Naive thymus-derived CD4-positive, alpha-beta T cell (primary cell): ENCODE results near the gene TMEM234. TPM values are rescaled to one million over a fixed set of nuclear protein-coding genes. Genes with fewer than 3 reads are reported as not detected.
A peak's percentile ranks its signal among the peaks of the same experiment; 100 is the strongest.

Source experiments
- ATAC-seq: fragments of 150-1000 bp; cut with Tn5 transposase; 2 replicates; pipeline ENCODE4 v1.10.0; 2021; ENCODE audit warnings: mild to moderate bottlenecking, moderate library complexity
- CTCF ChIA-PET: fragments of 350-600 bp; sonication (Branson Sonifier 250); formaldehyde crosslinking; loops from one replicate; lab custom pipeline; 2021; ENCODE audit warnings: antibody characterized with exemption; lab: Charles Lee
- POLR2A ChIA-PET: fragments of 350-600 bp; sonication (Branson Sonifier 250); formaldehyde crosslinking; loops from one replicate; lab custom pipeline; 2021; ENCODE audit warnings: antibody characterized with exemption, inconsistent platforms; lab: Charles Lee
- DNase-seq, 9 donors: peaks; one replicate each; pipeline versions ENCODE4 v3.0.0 to v3.0.0-alpha.2; 2020 to 2022; ENCODE audit warnings: mixed read lengths in 1 of 9
- H3K27ac ChIP-seq: one replicate; pipeline ENCODE4 v1.7.0; 2013; ENCODE audit warnings: mild to moderate bottlenecking, low read depth, low read length, moderate library complexity
- H3K27me3 ChIP-seq, 2 donors: one replicate each; pipeline ENCODE4 v1.7.0; 2013; ENCODE audit warnings: low read length in 2 of 2, mild to moderate bottlenecking in 2 of 2, moderate library complexity in 2 of 2; ENCODE audit not compliant: control insufficient read depth in 2 of 2, insufficient read depth in 2 of 2
- H3K36me3 ChIP-seq, 3 experiments: 1 replicate in 2 of 3; 2 replicates in 1 of 3; pipeline ENCODE4 v1.7.0; 2013; ENCODE audit warnings: low read length in 3 of 3, mild to moderate bottlenecking in 3 of 3, moderate library complexity in 1 of 3; ENCODE audit not compliant: insufficient read depth in 3 of 3, control insufficient read depth in 2 of 3
- H3K4me1 ChIP-seq, 2 donors: one replicate each; pipeline ENCODE4 v1.7.0; 2013; ENCODE audit warnings: low read length in 2 of 2, mild to moderate bottlenecking in 2 of 2, moderate library complexity in 1 of 2; ENCODE audit not compliant: control insufficient read depth in 2 of 2, insufficient read depth in 2 of 2
- H3K4me3 ChIP-seq: 2 replicates; pipeline ENCODE4 v1.7.0; 2013; ENCODE audit warnings: mild to moderate bottlenecking, low read length
- H3K9me3 ChIP-seq, 3 experiments: 1 replicate in 2 of 3; 2 replicates in 1 of 3; pipeline ENCODE4 v1.7.0; 2013; ENCODE audit warnings: low read length in 3 of 3; ENCODE audit not compliant: control insufficient read depth in 2 of 3
- H3K27ac Mint-ChIP-seq, 9 donors: one replicate each; pipeline ENCODE4 v1.8.0; 2020 to 2022; ENCODE audit warnings: mixed read lengths in 9 of 9, mild to moderate bottlenecking in 8 of 9, moderate library complexity in 5 of 9, inconsistent platforms in 2 of 9
- H3K27me3 Mint-ChIP-seq, 5 donors: one replicate each; pipeline ENCODE4 v1.8.0; 2021 to 2022; ENCODE audit warnings: mixed read lengths in 5 of 5, mild to moderate bottlenecking in 1 of 5
- H3K36me3 Mint-ChIP-seq, 5 donors: one replicate each; pipeline ENCODE4 v1.8.0; 2020 to 2022; ENCODE audit warnings: mixed read lengths in 5 of 5, mild to moderate bottlenecking in 3 of 5, inconsistent platforms in 1 of 5
- H3K4me1 Mint-ChIP-seq, 7 donors: one replicate each; pipeline ENCODE4 v1.8.0; 2020 to 2022; ENCODE audit warnings: mixed read lengths in 7 of 7, mild to moderate bottlenecking in 3 of 7, inconsistent platforms in 1 of 7
- H3K4me3 Mint-ChIP-seq, 10 donors: one replicate each; pipeline ENCODE4 v1.8.0; 2020 to 2022; ENCODE audit warnings: mild to moderate bottlenecking in 10 of 10, mixed read lengths in 10 of 10, moderate library complexity in 6 of 10, inconsistent platforms in 2 of 10
- H3K9me3 Mint-ChIP-seq, 11 donors: one replicate each; pipeline ENCODE4 v1.8.0; 2020 to 2022; ENCODE audit warnings: mixed read lengths in 11 of 11, mild to moderate bottlenecking in 4 of 11, inconsistent platforms in 1 of 11, moderate library complexity in 1 of 11
- intact Hi-C, 2 donors: fragments of 100-400 bp; cut with micrococcal nuclease; formaldehyde crosslinking; loops; one replicate each; pipeline ENCODE4 v1.15.1; 2023
- polyA plus RNA-seq, 2 donors: library from polyadenylated mRNA; unstranded; fragments of 300-500 nt; fragmentation: Illumina TruSeq; gene quantifications; one replicate each; pipeline ENCODE4 v1.2.3, GENCODE V29; 2021
- total RNA-seq, 6 experiments: library from RNA in 5 of 6; stranded (reverse) in 5 of 6; gene quantifications; 1 replicate in 5 of 6; 2 replicates in 1 of 6; pipeline ENCODE4 v1.2.3 and lab custom pipeline; 2021 to 2026

The TMEM234 gene
- total and polyA plus RNA-seq, 7 experiments from 2014 or later, result 5.9 to 29.6 (median 17.4) TPM

DNA sequence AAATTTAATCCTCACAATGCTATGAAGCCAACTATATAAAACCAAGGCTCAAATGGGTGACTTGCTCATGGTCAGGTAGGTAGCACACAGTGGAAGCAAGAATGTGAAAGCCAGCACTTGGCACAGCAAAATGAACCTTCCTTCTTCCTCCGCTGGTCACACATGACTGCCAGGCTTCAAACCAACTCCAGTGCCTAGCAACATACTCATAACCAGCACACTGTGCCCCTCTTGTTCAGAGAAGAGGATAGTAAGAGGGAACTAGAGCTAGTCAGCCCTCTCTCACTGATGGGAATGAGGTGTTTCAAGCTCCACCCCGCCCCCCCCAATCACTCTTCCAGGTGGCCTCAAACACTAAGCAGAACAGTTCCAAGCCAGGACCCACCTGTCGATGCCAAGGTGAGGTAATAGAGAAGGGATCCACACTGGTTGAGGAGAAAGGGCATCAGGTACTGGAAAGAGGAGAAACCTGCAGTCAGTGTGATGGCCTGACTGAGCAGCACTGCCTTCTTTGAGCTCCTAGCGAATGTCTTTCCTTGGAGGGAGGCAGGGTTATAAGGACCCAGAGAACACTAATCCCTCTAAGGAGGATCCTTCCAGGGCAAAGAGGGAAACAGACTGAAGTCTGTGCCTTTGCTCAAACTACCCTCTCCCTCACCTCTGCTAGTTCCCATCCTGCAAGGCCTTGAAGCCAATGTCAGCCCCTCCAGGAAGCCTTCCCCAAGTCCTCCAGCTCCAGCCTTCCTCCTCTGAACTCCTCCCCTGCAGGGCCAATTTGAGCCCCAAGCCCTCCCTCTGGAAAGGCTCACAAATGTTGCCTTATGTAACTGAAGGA, 1.2 kb downstream of the TMEM234 start:
- no peaks in the 10 kb centered on the region for H3K27me3 Mint-ChIP-seq
- peaks cover 23 to 32% of the 10 kb centered on the region in 2 donors for H3K4me1 ChIP-seq
- peaks cover 22 to 64% (median 45%) of the 10 kb centered on the region in 7 donors for H3K4me1 Mint-ChIP-seq
- DNase-seq, result no peak
- peaks cover 5 to 32% (median 11%) of the 10 kb centered on the region in 3 experiments for H3K36me3 ChIP-seq
- H3K9me3 ChIP-seq, result no peaks in the 10 kb centered on the region
- peak overlapping the region; percentile 99 for H3K4me3 ChIP-seq
- H3K4me3 Mint-ChIP-seq, result peak overlapping the region; percentile 90 to 98 (median 97)
- ChIA-PET CTCF (interaction anchor here (0.6 to 1.5 kb wide), 3 partner anchors 151 to 190 kb away, joined by 3 to 6 read pairs (median 4); no protein-coding TSS in a partner anchor), POLR2A (interaction anchor here (0.5 to 1.7 kb wide), 6 partner anchors 30 to 185 kb away, joined by 3 to 4 read pairs (median 3); partner anchors contain the start of genes HDAC1, LCK and MARCKSL1)
- H3K27ac Mint-ChIP-seq, result peak overlapping the region; percentile 94 to 99 (median 98)
- peaks cover 0 to 30% (median 11%) of the 10 kb centered on the region in 5 donors for H3K36me3 Mint-ChIP-seq
- no peaks in the 10 kb centered on the region for H3K27me3 ChIP-seq
- no peaks in the 10 kb centered on the region for H3K9me3 Mint-ChIP-seq
- intact Hi-C loops, result no loop called here
- no peak for ATAC-seq
- peak overlapping the region; percentile 99 for H3K27ac ChIP-seq

DNA sequence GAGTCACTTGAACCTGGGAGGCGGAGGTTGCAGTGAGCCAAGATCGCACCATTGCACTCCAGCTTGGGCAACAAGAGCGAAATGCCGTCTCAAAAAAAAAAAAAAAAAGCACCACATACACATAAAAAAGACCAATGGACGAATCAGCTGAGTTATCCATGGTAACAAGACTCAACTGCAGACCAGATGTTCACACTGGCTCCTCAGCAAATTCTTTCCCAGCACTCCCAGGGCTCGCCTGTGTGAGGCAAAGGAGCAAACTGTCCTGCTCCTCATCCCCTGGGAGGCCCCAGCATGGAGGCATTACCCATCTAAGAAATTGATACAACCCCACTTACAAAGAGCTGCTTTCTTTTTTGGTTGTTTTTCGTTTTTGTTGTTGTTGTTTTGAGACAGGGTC, 3.1 kb downstream of the TMEM234 start:
- ChIA-PET POLR2A (interaction anchor here (0.9 to 1.0 kb wide), 2 partner anchors 15 to 103 kb away, joined by 3 to 5 read pairs; no protein-coding TSS in a partner anchor), CTCF (interaction anchor here (0.6 kb wide), 1 partner anchor 83 kb away, joined by 5 read pairs; no protein-coding TSS in a partner anchor)
- Mint-ChIP-seq H3K4me1 (peaks cover 23 to 60% (median 45%) of the 10 kb centered on the region in 7 donors), H3K36me3 (peaks cover 0 to 22% (median 6%) of the 10 kb centered on the region in 5 donors), H3K27me3 (no peaks in the 10 kb centered on the region), H3K27ac (peak overlapping the region in 2 of 9 donors; percentile 31 to 62), H3K4me3 (peak overlapping the region in 1 of 10 donors; percentile 41), H3K9me3 (no peaks in the 10 kb centered on the region)
- Histone ChIP-seq H3K36me3 (peaks cover 0 to 26% (median 6%) of the 10 kb centered on the region in 3 experiments), H3K27ac (no peak overlapping the region), H3K27me3 (no peaks in the 10 kb centered on the region), H3K4me3 (no peak overlapping the region), H3K4me1 (peaks cover 21 to 34% of the 10 kb centered on the region in 2 donors), H3K9me3 (no peaks in the 10 kb centered on the region)
- DNase-seq (no peak), ATAC-seq (no peak)
- intact Hi-C loops, result no loop called here

DNA sequence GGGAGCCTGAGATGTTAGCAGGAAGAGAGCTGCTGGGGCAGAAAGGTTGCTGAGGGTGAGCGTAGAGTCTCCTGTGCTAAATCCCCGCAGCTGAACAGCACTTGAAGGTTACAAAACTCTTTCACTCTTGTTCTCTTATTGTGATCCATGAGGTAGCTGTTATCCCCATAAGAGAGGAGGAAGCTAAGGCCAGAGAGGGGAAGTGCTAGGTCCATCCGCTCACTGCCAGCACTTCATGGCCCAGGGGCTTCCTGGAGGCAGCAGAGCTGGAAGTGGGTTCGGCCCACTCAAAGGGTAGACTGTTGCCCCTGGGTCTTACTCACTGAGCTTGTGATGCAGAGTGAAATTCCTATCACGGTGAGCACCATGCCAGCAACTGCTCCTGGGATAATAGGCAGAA, 5.6 kb downstream of the TMEM234 start:
- Histone ChIP-seq H3K9me3 (no peaks in the 10 kb centered on the region), H3K27me3 (no peaks in the 10 kb centered on the region), H3K4me3 (no peak overlapping the region), H3K27ac (peak overlapping the region; percentile 59), H3K4me1 (peaks cover 8 to 18% of the 10 kb centered on the region in 2 donors), H3K36me3 (peaks cover 0 to 24% (median 0%) of the 10 kb centered on the region in 3 experiments)
- H3K36me3 Mint-ChIP-seq, result peaks cover 0 to 16% (median 4%) of the 10 kb centered on the region in 5 donors
- peak overlapping the region in 6 of 9 donors; percentile 25 to 86 (median 66) for H3K27ac Mint-ChIP-seq
- intact Hi-C loops, result loop anchor here in 1 of 2 donors (1.0 kb wide), 1 partner anchor 74 kb away; no protein-coding TSS in a partner anchor
- H3K9me3 Mint-ChIP-seq, result no peaks in the 10 kb centered on the region
- CTCF ChIA-PET, result interaction anchor here (0.6 to 3.6 kb wide), 25 partner anchors 11 to 200 kb away, joined by 3 to 32 read pairs (median 8); partner anchors contain the start of genes BSDC1, CCDC28B, FAM167B and HDAC1
- peaks cover 18 to 38% (median 31%) of the 10 kb centered on the region in 7 donors for H3K4me1 Mint-ChIP-seq
- ATAC-seq, result no peak
- no peaks in the 10 kb centered on the region for H3K27me3 Mint-ChIP-seq
- H3K4me3 Mint-ChIP-seq, result peak overlapping the region in 3 of 10 donors; percentile 7 to 33 (median 29)
- no peak for DNase-seq
- POLR2A ChIA-PET, result interaction anchor here (0.6 to 2.7 kb wide), 18 partner anchors 10 to 178 kb away, joined by 3 to 16 read pairs (median 8); partner anchors contain the start of genes BSDC1, HDAC1, IQCC and LCK

DNA sequence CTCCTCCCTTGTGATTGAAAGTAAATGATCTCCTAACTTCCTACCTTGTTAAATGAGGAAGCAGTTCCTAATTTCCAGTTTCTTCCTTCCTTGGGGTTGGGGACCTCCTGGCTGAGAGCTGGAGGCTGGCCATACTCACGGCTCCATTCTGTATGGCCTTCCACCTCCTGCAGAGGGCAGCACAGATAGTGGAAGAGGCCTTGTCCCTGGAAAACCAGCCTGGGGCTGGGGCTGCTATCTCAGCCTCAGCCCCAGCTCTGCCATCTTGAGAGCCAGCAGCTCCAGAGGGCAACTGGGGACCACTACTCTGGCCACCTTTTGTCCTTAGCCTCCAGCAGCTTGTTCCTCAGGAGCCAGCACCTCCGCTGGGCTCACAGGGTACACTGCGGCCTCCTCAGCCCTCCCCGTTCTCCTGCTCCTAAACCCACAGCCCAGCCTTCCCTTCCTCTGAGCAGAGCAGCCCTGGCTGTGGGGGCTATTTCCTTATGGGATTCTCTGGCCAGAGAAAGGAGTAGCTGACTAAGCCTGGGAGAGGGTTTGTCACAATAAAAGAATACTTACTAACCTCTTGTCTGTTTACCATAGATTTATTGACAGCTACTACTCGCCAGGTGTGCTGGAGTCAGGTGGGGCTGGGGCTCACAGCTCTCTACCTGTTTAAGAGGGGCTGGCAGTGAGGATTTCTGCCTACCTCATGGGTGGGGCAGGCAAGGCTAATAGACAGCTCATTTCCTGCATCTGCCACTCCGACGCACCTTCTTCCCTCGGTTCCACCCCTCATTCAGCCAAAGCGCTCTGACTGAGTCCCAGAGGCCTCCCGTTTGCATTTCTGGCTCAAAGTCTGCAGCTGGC, 6.3 kb downstream of the TMEM234 start:
- Histone ChIP-seq H3K4me3 (no peak overlapping the region), H3K27me3 (no peaks in the 10 kb centered on the region), H3K27ac (peak overlapping the region; percentile 59), H3K36me3 (peaks cover 0 to 24% (median 0%) of the 10 kb centered on the region in 3 experiments), H3K9me3 (no peaks in the 10 kb centered on the region), H3K4me1 (peaks cover under 1 to 12% of the 10 kb centered on the region in 2 donors)
- DNase-seq (peak in 8 of 9 donors; percentile 29 to 63 (median 52)), ATAC-seq (peak; percentile 92)
- Mint-ChIP-seq H3K27me3 (no peaks in the 10 kb centered on the region), H3K36me3 (peaks cover 0 to 16% (median 4%) of the 10 kb centered on the region in 5 donors), H3K9me3 (no peaks in the 10 kb centered on the region), H3K27ac (peak overlapping the region; percentile 25 to 86 (median 63)), H3K4me3 (peak overlapping the region in 6 of 10 donors; percentile 7 to 43 (median 32)), H3K4me1 (peaks cover 12 to 31% (median 24%) of the 10 kb centered on the region in 7 donors)
- POLR2A ChIA-PET, result interaction anchor here (0.8 to 2.7 kb wide), 22 partner anchors 8 to 179 kb away, joined by 3 to 16 read pairs (median 6); partner anchors contain the start of genes BSDC1, CCDC28B, HDAC1 and IQCC
- CTCF ChIA-PET, result interaction anchor here (0.6 to 3.6 kb wide), 42 partner anchors 10 to 200 kb away, joined by 3 to 32 read pairs (median 4); partner anchors contain the start of genes BSDC1, CCDC28B, FAM167B and HDAC1
- intact Hi-C loops, result loop anchor here (1.0 kb wide), 5 partner anchors 24 to 198 kb away; no protein-coding TSS in a partner anchor

DNA sequence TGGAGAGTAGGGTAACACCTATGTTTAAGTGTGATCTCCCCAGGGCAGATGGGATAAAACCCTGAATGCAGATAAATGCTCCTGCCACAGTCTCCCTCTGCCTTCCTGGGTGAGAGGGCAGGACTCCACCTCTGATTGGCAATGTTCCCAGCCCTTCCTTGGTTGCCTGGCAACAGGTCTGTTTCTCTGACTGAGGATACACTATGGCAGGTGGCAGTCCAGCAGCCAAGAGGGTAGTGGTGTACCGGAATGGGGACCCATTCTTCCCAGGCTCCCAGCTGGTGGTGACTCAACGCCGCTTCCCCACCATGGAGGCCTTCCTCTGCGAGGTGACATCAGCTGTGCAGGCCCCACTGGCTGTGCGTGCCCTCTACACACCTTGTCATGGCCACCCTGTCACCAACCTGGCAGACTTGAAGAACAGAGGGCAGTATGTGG, 13.2 kb downstream of the TMEM234 start, which contains the start of gene DCDC2B:
DCDC2B (plus strand) TSS at position 199 of the 438 bp plus-strand sequence; CDS start at position 204, 5 bp downstream.
- peak within 1 kb of the TSS in 1 of 10 donors; percentile 25 for H3K4me3 Mint-ChIP-seq
- H3K4me1 Mint-ChIP-seq, result peaks cover 7 to 25% (median 16%) of the 10 kb centered on the region in 7 donors
- ChIA-PET CTCF (interaction anchor here (0.7 to 1.0 kb wide), 2 partner anchors 127 to 185 kb away, joined by 3 read pairs; partner anchors contain the start of gene MARCKSL1), POLR2A (interaction anchor here (0.6 to 1.1 kb wide), 3 partner anchors 81 to 176 kb away, joined by 3 read pairs; no protein-coding TSS in a partner anchor)
- H3K4me3 ChIP-seq, result no peak within 1 kb of the TSS
- peaks cover 8 to 16% of the 10 kb centered on the region in 2 donors for H3K4me1 ChIP-seq
- peak within 1 kb of the TSS in 7 of 9 donors; percentile 12 to 53 (median 41) for H3K27ac Mint-ChIP-seq
- H3K27me3 Mint-ChIP-seq, result no peaks in the 10 kb centered on the region
- H3K36me3 ChIP-seq, result peaks cover 0 to 8% (median 0%) of the 10 kb centered on the region in 3 experiments
- H3K27ac ChIP-seq, result no peak within 1 kb of the TSS
- no peaks in the 10 kb centered on the region for H3K9me3 Mint-ChIP-seq
- H3K9me3 ChIP-seq, result no peaks in the 10 kb centered on the region
- H3K36me3 Mint-ChIP-seq, result peaks cover 0 to 4% (median 0%) of the 10 kb centered on the region in 5 donors
- ATAC-seq (no peak), DNase-seq (no peak)
- H3K27me3 ChIP-seq, result no peaks in the 10 kb centered on the region
- intact Hi-C loops, result loop anchor here in 1 of 2 donors (10.0 kb wide), 2 partner anchors 194 to 564 kb away; partner anchors contain the start of genes KHDRBS1 and PEF1
